SH-SY5Y (cell line): Measurements from ENCODE around the gene PSD2.

Source experiments
- GATA2 ChIP-seq: IDR thresholded peaks from 2 replicates; pipeline ENCODE4 v1.6.1; 2011; ENCODE audit warnings: mild to moderate bottlenecking, low read depth, low read length
- GATA3 ChIP-seq: IDR thresholded peaks from 2 replicates; pipeline ENCODE4 v1.6.1; 2011; ENCODE audit warnings: low read depth, mild to moderate bottlenecking, low read length, moderate library complexity

- TF ChIP-seq GATA3 (no peak), GATA2 (no peak)
These were observed 44.4 kb upstream of the PSD2 start for GRCh38 chr5:139751236-139751635.
